HG03139 (cell line): Measurements from ENCODE around the gene ARPC2.
A peak's percentile ranks its signal among the peaks of the same experiment; 100 is the strongest.

Source experiments
- ATAC-seq: cut with Tn5 transposase; IDR thresholded peaks from one replicate; pipeline ENCODE4 v1.9.1; 2021; ENCODE audit not compliant: unreplicated experiment

The ARPC2 gene

GRCh38 chr2:218285604-218286003, 68.6 kb downstream of the ARPC2 start:
- no peak for ATAC-seq

DNA sequence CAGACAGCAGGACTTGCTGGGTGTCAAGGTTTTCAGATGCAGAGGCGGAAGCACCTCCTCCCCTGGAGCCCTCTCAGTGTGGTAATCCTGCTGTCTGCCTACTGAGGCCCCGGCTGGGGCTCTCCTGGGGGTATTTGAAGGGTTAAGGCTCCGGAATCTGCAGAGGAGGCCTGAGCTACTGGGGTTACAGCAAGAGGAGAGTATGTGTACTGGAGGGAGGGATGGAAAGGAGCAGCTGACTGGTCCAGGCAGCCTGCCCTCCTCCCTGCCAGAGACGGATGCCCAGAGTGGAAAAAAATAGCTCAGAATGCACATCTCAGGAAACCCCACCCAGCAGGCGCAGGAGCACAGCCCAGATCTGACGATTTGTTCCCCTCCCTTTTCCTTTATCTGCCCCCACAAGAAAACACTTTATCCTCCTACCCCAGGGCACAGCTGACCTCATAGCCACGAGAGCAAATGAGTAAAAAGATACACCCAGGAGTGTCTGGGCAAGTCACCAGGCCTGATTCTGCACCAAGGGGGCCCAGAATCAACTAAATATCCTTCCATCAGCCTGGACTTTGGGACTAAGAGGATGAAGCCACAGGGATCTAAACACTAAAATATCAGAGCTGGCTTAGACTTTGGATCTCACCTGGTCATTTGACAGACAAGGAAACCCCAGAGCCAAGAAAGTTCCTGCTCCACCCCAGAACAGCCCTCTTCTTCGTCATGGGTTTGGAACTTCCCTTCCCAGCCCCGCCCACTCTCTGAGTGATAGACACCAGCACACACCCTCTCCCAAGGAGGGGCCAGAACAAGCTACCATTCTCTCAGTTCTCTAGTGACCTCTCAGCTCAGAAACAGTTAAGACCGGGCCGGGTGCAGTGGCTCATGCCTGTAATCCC, 69.8 kb downstream of the ARPC2 start:
- peak; percentile 45 for ATAC-seq

GRCh38 chr2:218289639-218290315, 72.8 kb downstream of the ARPC2 start:
- ATAC-seq: no peak

DNA sequence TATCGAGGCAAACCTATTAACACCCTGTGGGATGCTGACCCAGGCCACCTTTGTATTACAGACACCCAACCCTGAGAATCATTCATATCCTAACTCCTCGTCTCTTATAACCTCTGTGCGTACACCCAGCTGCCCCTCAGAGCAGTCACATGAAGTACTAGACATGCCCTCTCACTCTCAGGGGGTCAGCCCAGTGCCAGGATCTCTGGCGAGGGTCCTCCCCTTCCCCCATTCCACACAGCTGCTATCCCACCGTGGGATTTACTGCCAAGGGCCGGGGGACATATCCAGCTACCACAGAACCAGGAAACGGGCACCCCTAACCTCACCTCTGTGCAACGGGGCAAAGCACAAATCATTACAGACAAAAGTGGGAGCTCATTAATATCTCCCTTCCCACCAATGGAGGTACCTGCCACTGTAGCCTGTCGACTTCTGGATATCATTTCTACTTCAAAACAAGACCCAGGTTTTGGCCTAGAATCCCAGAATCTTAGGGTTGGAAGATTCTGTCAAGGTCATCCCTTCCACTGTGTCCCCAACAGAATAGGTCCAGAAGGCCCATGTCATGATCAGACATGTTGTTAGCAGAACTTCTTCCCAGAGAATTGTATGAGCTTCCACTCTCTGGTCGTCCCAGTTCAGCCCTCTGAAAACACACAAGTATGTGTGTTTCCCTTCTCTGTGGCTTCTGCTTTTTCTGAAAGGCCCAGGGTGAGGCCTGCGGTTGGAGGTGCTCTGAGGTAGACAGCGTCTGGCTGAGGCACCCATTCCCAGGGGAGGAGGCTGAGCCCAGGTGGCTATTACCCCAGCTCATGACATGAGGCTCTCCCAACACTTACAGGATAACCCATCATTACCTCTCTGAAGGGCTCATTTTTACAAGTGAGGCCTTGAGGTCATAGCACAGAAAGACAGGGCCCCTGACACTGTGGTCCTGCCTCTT, 73.6 kb downstream of the ARPC2 start:
- ATAC-seq: peak; percentile 57

- ATAC-seq: no peak
Observed at GRCh38 chr2:218291318-218292047, 74.5 kb downstream of the ARPC2 start.

DNA sequence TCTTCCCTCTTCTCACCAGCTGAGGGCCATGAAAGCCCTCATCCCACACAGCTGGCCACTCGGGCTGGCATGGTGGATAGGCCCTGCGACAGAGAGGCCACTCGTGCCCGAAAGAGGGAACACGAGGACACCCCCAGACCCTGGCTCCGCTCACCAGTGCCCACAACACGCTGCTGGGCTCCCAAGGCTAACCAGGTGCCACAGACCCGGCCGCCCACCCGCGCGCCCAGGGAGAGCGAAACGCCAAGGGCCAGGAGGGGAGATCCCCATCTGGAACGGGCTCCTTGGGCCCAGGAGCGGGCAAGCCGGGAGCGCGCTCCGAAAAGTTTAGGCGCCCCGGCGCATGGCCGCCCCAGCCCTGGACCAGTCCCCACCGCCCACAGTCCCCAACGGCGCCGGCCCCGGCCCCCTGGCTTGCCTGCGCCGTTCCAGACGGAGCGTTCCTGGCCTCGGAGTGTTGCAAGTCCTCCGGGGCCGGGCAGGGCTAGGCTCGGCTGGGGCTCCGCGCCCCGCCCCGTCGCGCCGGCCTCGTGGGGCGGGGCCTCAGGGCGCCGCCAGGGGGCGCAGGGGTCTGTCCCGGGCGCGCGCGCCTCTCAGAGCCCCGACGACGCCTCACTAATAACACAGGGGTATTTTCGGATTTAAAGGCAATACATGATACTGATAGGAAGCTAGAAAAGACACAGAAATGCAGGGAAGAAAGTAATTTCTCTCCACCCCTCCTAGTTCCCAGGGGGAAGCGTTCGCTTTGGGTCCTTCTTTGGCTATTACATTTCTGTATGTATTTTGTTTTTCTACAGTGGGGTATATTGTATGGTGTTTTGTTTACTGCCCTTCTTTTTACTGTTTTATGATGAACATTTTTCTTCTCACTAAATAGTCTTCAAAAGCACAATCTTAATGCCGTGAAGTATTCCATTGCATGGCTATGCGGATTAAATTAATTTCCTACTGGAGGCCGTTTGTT, 75.3 kb downstream of the ARPC2 start, which contains the start of gene TMBIM1:
Gene TMBIM1 (minus strand): TSS at position 456 of the 967 bp plus-strand sequence. CDS start 10,362 bp downstream, outside the sequence.
- ATAC-seq: peak; percentile 54

- ATAC-seq: no peak
Observed at GRCh38 chr2:218293715-218294429, 76.9 kb downstream of the ARPC2 start.

GRCh38 chr2:218294430-218295022, 77.5 kb downstream of the ARPC2 start:
- ATAC-seq: no peak

DNA sequence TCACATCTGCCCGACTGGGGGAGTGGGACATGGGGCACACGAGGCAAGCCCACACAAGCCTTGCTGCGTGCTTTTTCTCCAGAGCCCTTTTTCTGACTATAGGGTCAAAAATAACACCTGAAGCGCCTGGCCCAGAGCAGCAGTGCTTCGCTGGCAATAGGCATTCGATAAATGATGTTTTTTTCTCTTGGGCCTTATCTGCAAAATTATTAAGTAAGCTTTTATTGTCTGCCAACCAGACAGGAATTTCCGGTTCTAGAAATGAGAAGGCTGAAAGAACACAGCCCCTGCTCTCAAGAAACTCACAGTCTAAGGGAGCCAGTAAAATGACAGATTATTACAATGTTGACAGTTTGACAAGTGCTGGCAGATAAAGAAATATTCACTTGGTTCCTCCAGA, 78.0 kb downstream of the ARPC2 start:
- no peak for ATAC-seq

GRCh38 chr2:218296200-218296599, 79.2 kb downstream of the ARPC2 start:
- no peak for ATAC-seq

GRCh38 chr2:218296847-218297246, 79.9 kb downstream of the ARPC2 start:
- ATAC-seq: no peak

- no peak for ATAC-seq
Observed at GRCh38 chr2:218298314-218298875, 81.4 kb downstream of the ARPC2 start.

DNA sequence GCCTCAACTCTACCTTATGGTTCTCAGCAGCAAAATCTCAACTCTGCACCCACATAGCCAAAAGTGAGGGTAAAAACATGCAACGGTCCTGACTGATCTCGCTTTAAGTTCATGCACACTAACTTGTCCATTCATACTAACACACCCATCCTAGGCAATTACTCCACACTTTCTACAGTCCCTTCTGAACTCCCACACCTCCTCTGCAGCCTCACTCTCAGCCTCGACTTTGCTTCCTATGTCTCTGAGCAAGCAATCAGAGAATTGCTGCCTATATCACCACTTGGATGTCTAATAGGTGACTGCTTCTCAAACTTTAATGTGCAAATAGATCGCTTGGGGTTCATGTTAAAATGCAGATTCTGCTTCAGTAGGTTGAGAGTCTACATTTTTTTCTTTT, 83.2 kb downstream of the ARPC2 start:
- ATAC-seq: no peak

DNA sequence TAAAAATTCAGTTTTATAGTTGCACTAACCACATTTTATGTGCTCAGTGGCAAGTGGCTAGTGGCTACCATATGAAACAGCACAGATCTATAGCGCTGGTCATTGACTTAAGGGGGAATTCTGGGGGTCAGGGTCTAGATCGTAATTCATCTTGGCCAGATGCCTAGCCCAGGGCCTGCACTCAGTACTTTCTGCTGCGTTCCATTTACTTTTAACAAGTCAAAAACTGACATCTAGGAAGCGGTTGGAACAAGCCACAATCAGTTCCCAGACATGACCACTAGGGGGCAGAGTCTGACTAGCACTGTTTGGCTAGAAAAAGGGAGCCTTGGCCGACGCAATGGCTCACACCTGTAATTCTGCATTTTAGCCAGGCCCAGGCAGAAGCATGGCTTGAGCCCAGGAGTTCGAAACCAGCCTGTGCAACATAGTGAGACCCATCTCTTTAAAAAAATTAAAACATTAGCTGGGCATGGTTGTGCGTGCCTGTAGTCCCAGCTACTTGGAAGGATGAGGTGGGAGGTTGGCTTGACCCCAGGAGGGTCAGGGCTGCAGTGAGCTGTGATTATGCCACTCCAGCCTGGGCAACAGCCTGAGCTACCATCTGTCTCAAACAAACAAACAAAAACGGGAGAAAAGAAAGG, 84.3 kb downstream of the ARPC2 start:
- no peak for ATAC-seq
